ENCODE measurements around the gene DNAI2. TPM values are rescaled to one million over a fixed set of nuclear protein-coding genes. Genes with fewer than 3 reads are reported as not detected.

Gene DNAI2
- total RNA-seq, 4 donors from 2014 or later: not detected

DNA sequence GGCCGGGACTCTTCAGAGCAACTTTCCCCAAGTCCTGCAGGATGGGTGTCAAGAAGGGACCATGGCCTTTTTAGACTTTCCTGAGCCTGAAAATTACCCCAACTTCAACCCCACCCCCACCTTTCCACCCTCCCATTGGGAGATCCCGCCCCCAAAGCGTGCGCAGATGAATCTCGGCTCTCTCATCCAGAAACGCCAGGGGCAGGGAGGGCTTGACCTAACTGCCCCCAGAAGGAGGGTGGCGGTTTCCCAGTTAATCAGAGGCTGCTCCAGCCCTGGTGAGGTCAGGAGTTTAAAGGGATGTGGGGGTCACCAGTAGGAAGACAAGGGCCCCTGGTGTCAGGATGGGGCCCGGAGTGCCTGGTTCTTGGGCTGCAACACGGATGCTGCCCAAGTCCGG is 52.5 kb downstream of the DNAI2 start:
- peaks cover 10 to 14% of the 10 kb centered on the region in 2 donors for H3K4me1 ChIP-seq
- H3K27me3 ChIP-seq: no peaks in the 10 kb centered on the region
- intact Hi-C loops (cut with DNase I; ENCODE audit: low total_unique reads): no loop called here

DNA sequence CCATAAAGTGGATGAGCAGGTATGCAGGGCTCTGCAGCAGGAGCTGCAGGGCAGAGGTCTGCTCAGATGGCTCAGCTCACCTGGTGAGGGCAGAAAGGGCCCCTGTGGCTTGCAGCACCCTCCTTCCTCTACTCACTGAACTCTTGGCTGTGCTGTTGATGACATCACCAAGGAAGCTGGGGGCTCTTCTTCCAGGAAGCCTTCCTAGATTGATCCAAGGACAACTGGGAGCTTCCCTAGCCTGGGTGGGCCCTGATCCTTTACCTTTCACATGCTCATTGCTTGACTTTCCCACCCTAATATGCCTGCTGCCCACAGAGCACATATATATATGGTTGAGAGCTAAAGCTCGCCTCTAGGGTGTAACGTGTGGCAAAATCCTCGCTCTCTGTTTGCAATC is 54.5 kb downstream of the DNAI2 start:
- Histone ChIP-seq H3K4me1 (peaks cover 10 to 14% of the 10 kb centered on the region in 2 donors), H3K9me3 (no peaks in the 10 kb centered on the region), H3K27ac (no peak overlapping the region), H3K27me3 (no peaks in the 10 kb centered on the region), H3K36me3 (no peaks in the 10 kb centered on the region), H3K4me3 (no peak overlapping the region)
- no peak for TF ChIP-seq POLR2A (IDR thresholded peaks at IDR 0.05)
- TF ChIP-seq, protein P1, sequence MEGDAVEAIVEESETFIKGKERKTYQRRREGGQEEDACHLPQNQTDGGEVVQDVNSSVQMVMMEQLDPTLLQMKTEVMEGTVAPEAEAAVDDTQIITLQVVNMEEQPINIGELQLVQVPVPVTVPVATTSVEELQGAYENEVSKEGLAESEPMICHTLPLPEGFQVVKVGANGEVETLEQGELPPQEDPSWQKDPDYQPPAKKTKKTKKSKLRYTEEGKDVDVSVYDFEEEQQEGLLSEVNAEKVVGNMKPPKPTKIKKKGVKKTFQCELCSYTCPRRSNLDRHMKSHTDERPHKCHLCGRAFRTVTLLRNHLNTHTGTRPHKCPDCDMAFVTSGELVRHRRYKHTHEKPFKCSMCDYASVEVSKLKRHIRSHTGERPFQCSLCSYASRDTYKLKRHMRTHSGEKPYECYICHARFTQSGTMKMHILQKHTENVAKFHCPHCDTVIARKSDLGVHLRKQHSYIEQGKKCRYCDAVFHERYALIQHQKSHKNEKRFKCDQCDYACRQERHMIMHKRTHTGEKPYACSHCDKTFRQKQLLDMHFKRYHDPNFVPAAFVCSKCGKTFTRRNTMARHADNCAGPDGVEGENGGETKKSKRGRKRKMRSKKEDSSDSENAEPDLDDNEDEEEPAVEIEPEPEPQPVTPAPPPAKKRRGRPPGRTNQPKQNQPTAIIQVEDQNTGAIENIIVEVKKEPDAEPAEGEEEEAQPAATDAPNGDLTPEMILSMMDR (IDR thresholded peaks at IDR 0.05 in 4 of 5, conservative IDR thresholded peaks at IDR 0.05 in 1 of 5): no peak
- DNase-seq: no peak
- intact Hi-C loops (cut with DNase I; ENCODE audit: low total_unique reads) (no loop called here), in situ Hi-C loops (cut with MboI; ENCODE audit: low sequenced_read_pairs in 4 of 4) (no loop called here)
- no peak for ATAC-seq

More for the DNA sequence above, 52.5 kb downstream of the DNAI2 start:
- H3K27ac ChIP-seq: no peak overlapping the region
- DNase-seq: no peak
- H3K36me3 ChIP-seq: no peaks in the 10 kb centered on the region
- in situ Hi-C loops (cut with MboI; ENCODE audit: low sequenced_read_pairs in 4 of 4): no loop called here
- ATAC-seq: no peak
- TF ChIP-seq, protein P1 (IDR thresholded peaks at IDR 0.05 in 4 of 5, conservative IDR thresholded peaks at IDR 0.05 in 1 of 5): no peak
- TF ChIP-seq POLR2A (IDR thresholded peaks at IDR 0.05): no peak
- peak overlapping the region; percentile 51 to 69 (median 58) for H3K4me3 ChIP-seq
- no peaks in the 10 kb centered on the region for H3K9me3 ChIP-seq

GRCh38 chr17:74329378-74329777 is 55.3 kb downstream of the DNAI2 start:
- H3K27ac ChIP-seq: no peak overlapping the region
- no peak overlapping the region for H3K4me3 ChIP-seq
- peaks cover 0 to under 1% (median 0%) of the 10 kb centered on the region in 3 donors for H3K27me3 ChIP-seq
- TF ChIP-seq POLR2A (IDR thresholded peaks at IDR 0.05): no peak
- TF ChIP-seq, protein P1 (IDR thresholded peaks at IDR 0.05 in 4 of 5, conservative IDR thresholded peaks at IDR 0.05 in 1 of 5): no peak
- no peaks in the 10 kb centered on the region for H3K36me3 ChIP-seq
- in situ Hi-C loops (cut with MboI; ENCODE audit: low sequenced_read_pairs in 4 of 4) (no loop called here), intact Hi-C loops (cut with DNase I; ENCODE audit: low total_unique reads) (no loop called here)
- ATAC-seq: no peak
- no peaks in the 10 kb centered on the region for H3K9me3 ChIP-seq
- DNase-seq: no peak
- peaks cover 10 to 14% of the 10 kb centered on the region in 2 donors for H3K4me1 ChIP-seq

DNA sequence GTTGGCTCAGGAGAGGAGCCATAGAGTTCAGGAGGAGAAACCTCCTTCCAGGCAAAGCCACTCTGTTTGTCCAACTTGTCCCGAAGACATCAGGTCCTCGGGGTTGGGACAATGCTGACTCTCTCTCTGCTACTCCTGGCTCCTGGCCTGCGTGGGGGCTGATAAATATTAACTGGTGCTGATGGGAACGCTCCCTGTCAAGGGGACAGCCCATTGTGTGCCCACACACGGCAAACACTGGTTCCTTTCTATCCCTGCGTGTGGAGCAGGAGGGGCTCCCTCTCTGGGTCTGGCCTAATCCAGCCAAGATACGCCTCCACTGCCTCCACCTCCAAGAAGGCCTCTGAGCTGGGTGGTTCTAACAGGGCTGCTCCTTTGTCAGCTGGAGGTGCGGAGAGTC is 56.4 kb downstream of the DNAI2 start:
- Histone ChIP-seq H3K27me3 (peaks cover 0 to 3% (median 0%) of the 10 kb centered on the region in 3 donors), H3K4me3 (no peak overlapping the region), H3K36me3 (no peaks in the 10 kb centered on the region), H3K27ac (no peak overlapping the region), H3K9me3 (no peaks in the 10 kb centered on the region), H3K4me1 (peaks cover 9 to 12% of the 10 kb centered on the region in 2 donors)
- intact Hi-C loops (cut with DNase I; ENCODE audit: low total_unique reads) (no loop called here), in situ Hi-C loops (cut with MboI; ENCODE audit: low sequenced_read_pairs in 4 of 4) (no loop called here)
- TF ChIP-seq, protein P1 (IDR thresholded peaks at IDR 0.05 in 4 of 5, conservative IDR thresholded peaks at IDR 0.05 in 1 of 5): no peak
- TF ChIP-seq POLR2A (IDR thresholded peaks at IDR 0.05): no peak
- DNase-seq (no peak), ATAC-seq (no peak)
